GM23338 (cell line): Measurements from ENCODE around the gene LRRC10B. TPM values are rescaled to one million over a fixed set of nuclear protein-coding genes. Genes with fewer than 3 reads are reported as not detected.
"Not testable (repeated sequence)": the region's sequence is repeated elsewhere in the genome, so short reads cannot be mapped to it uniquely, and the experiment has no call there.

Experiments
- ATAC-seq: fragments of 200-7000 bp; cut with Tn5 transposase; 3 replicates; pipeline ENCODE4 v1.9.1; 2020
- DNase-seq: peaks from one replicate; pipeline ENCODE4 v3.0.0-alpha.2; 2015; ENCODE audit warnings: low spot score
- H2AFZ ChIP-seq: fragments of 200-600 bp; sonication (generic); 2 replicates; pipeline ENCODE4 v1.8.0; 2016; ENCODE audit warnings: antibody characterized with exemption, mild to moderate bottlenecking, moderate library complexity
- H3F3A ChIP-seq: fragments of 200-600 bp; sonication (generic); replicated peaks from 2 replicates; pipeline ENCODE4 v1.8.0; 2017; ENCODE audit warnings: antibody characterized with exemption, mixed run types, low read depth
- H3K27ac ChIP-seq: fragments of 200-600 bp; sonication (generic); 2 replicates; pipeline ENCODE4 v1.6.1; 2016; ENCODE audit warnings: low read depth
- H3K27me3 ChIP-seq: fragments of 200-600 bp; sonication (generic); 2 replicates; pipeline ENCODE4 v1.8.0; 2016; ENCODE audit warnings: mild to moderate bottlenecking, mixed run types, moderate library complexity; ENCODE audit not compliant: insufficient read depth
- H3K36me3 ChIP-seq: fragments of 200-600 bp; sonication (generic); 2 replicates; pipeline ENCODE4 v1.8.0; 2016; ENCODE audit warnings: mild to moderate bottlenecking; ENCODE audit not compliant: insufficient read depth
- H3K4me1 ChIP-seq: fragments of 200-600 bp; sonication (generic); 2 replicates; pipeline ENCODE4 v1.8.0; 2016; ENCODE audit warnings: mild to moderate bottlenecking, moderate library complexity; ENCODE audit not compliant: insufficient read depth
- H3K4me2 ChIP-seq: fragments of 200-600 bp; sonication (generic); 2 replicates; pipeline ENCODE4 v1.7.1; 2017; ENCODE audit warnings: mixed run types
- H3K4me3 ChIP-seq: fragments of 200-600 bp; sonication (generic); 2 replicates; pipeline ENCODE4 v1.6.1; 2016; ENCODE audit warnings: mixed run types
- H3K79me2 ChIP-seq: fragments of 200-600 bp; sonication (generic); replicated peaks from 2 replicates; pipeline ENCODE4 v1.8.0; 2017; ENCODE audit warnings: mild to moderate bottlenecking; ENCODE audit not compliant: insufficient read depth
- H3K9me2 ChIP-seq: fragments of 200-600 bp; sonication (generic); 2 replicates; pipeline ENCODE4 v1.8.0; 2017; ENCODE audit not compliant: insufficient read depth
- H4K20me1 ChIP-seq: fragments of 200-600 bp; sonication (generic); replicated peaks from 2 replicates; pipeline ENCODE4 v1.8.0; 2017; ENCODE audit warnings: mild to moderate bottlenecking; ENCODE audit not compliant: insufficient read depth
- H3K27ac Mint-ChIP-seq: 2 replicates; pipeline ENCODE4 v1.8.0; 2020; ENCODE audit warnings: inconsistent platforms, mild to moderate bottlenecking, moderate library complexity, mixed read lengths
- H3K27me3 Mint-ChIP-seq: 3 replicates; pipeline ENCODE4 v1.8.0; 2022; ENCODE audit warnings: low read depth, mild to moderate bottlenecking, moderate library complexity, mixed read lengths, inconsistent platforms; ENCODE audit not compliant: insufficient read depth, poor library complexity
- H3K36me3 Mint-ChIP-seq: 3 replicates; pipeline ENCODE4 v1.8.0; 2021; ENCODE audit warnings: low read depth, mild to moderate bottlenecking, inconsistent platforms, moderate library complexity, mixed read lengths
- H3K4me1 Mint-ChIP-seq: 3 replicates; pipeline ENCODE4 v1.8.0; 2020; ENCODE audit warnings: mild to moderate bottlenecking, inconsistent platforms, mixed read lengths
- H3K4me3 Mint-ChIP-seq: 3 replicates; pipeline ENCODE4 v1.8.0; 2021; ENCODE audit warnings: moderate library complexity, mild to moderate bottlenecking, inconsistent platforms, mixed read lengths
- H3K9me3 Mint-ChIP-seq: 3 replicates; pipeline ENCODE4 v1.8.0; 2020; ENCODE audit warnings: moderate library complexity, mild to moderate bottlenecking, inconsistent platforms, mixed read lengths
- CTCF ChIP-seq, 2 experiments: fragments of 200-600 bp in 1 of 2; sonication (generic) in 1 of 2; conservative IDR thresholded peaks; 2 replicates each; pipeline versions ENCODE4 v1.5.1 to v1.6.1; 2016 to 2017; ENCODE audit warnings: antibody characterized with exemption in 2 of 2, low read depth in 2 of 2, mild to moderate bottlenecking in 2 of 2, moderate library complexity in 1 of 2
- EZH2 ChIP-seq: fragments of 200-600 bp; sonication (generic); IDR thresholded peaks from one replicate; pipeline ENCODE4 v1.8.0; 2017; ENCODE audit warnings: antibody characterized with exemption, mild to moderate bottlenecking, low read depth; ENCODE audit not compliant: unreplicated experiment
- JUNB ChIP-seq: IDR thresholded peaks from one replicate; pipeline ENCODE4 v1.6.1; 2016; ENCODE audit warnings: antibody characterized with exemption; ENCODE audit not compliant: unreplicated experiment
- REST ChIP-seq: IDR thresholded peaks from one replicate; pipeline ENCODE4 v1.6.1; 2018; ENCODE audit warnings: antibody characterized with exemption; ENCODE audit not compliant: unreplicated experiment
- STAT1 ChIP-seq: IDR thresholded peaks from one replicate; pipeline ENCODE4 v1.6.1; 2016; ENCODE audit warnings: antibody characterized with exemption; ENCODE audit not compliant: unreplicated experiment
- ZNF331 ChIP-seq: fragments of 250-450 bp; sonication (Bioruptor Pico); IDR thresholded peaks from 2 replicates; pipeline ENCODE4 v1.5.0; 2020; ENCODE audit warnings: low read depth, mild to moderate bottlenecking, moderate library complexity
- ZNF462 ChIP-seq: fragments of 250-450 bp; sonication (Bioruptor Pico); IDR thresholded peaks from 2 replicates; pipeline ENCODE4 v1.5.0; 2020; ENCODE audit warnings: mild to moderate bottlenecking, moderate library complexity
- polyA plus RNA-seq: library from polyadenylated mRNA; unstranded; fragments of >200 nt; fragmentation: Nextera tagmentation; extraction: Ambion mirVana; gene quantifications from 2 replicates; pipeline ENCODE4 v1.2.1, GENCODE V29; 2016
- total RNA-seq: library from RNA; depleted of rRNA; stranded (reverse); fragments of >200 nt; shearing (Covaris generic); gene quantifications from 2 replicates; pipeline ENCODE4 v1.2.3, GENCODE V29; 2014

The LRRC10B gene
- total and polyA plus RNA-seq, 2 experiments from 2014 or later, result 0.47 to 1.6 TPM

GRCh38 chr11:61460474-61460881 is 48.1 kb upstream of the LRRC10B start (continued):
- no peak for TF ChIP-seq ZNF462 (CRISPR knock-in tag)
- TF ChIP-seq JUNB, result no peak
- TF ChIP-seq STAT1, result no peak

- H3K4me1 Mint-ChIP-seq, result peaks cover 4% of the 10 kb centered on the region
- Histone ChIP-seq H3F3A (0 out of 2 replicates have a peak, but pooled peaks cover 6% of the 10 kb centered on the region), H3K4me1 (no peaks in the 10 kb centered on the region), H3K79me2 (no peaks in the 10 kb centered on the region), H3K27me3 (no peaks in the 10 kb centered on the region), H3K36me3 (no peaks in the 10 kb centered on the region), H4K20me1 (no peaks in the 10 kb centered on the region), H2AFZ (no peak overlapping the region), H3K27ac (peak overlapping the region; percentile 13; the same call in 1 of the 2 replicates), H3K9me2 (no peaks in the 10 kb centered on the region), H3K4me2 (no peak overlapping the region), H3K4me3 (no peak overlapping the region)
- H3K4me3 Mint-ChIP-seq, result no peak overlapping the region
- no peaks in the 10 kb centered on the region for H3K9me3 Mint-ChIP-seq
- no peak for TF ChIP-seq REST
- TF ChIP-seq ZNF331 (CRISPR knock-in tag), result no peak
- TF ChIP-seq EZH2, result no peak
- TF ChIP-seq CTCF (conservative IDR thresholded peaks at IDR 0.05; ENCODE audit: low read depth in 2 of 2), result peak; percentile 50 to 61
- TF ChIP-seq STAT1, result no peak
- TF ChIP-seq JUNB, result no peak
- ATAC-seq (peak; percentile 69), DNase-seq (peak; percentile 30)
- H3K27me3 Mint-ChIP-seq, result peaks cover 3% of the 10 kb centered on the region
- peaks cover 3% of the 10 kb centered on the region; the same call in 2 of the 3 replicates for H3K36me3 Mint-ChIP-seq
- H3K27ac Mint-ChIP-seq, result peak overlapping the region; percentile 25; the same call in 1 of the 2 replicates
Observed at GRCh38 chr11:61460986-61461385, 47.6 kb upstream of the LRRC10B start.

GRCh38 chr11:61467602-61468001 is 40.9 kb upstream of the LRRC10B start:
- not testable (repeated sequence) for H3F3A ChIP-seq, H3K27ac Mint-ChIP-seq, H3K27me3 Mint-ChIP-seq, H4K20me1 ChIP-seq, H3K27ac ChIP-seq, H3K4me1 ChIP-seq, H3K36me3 ChIP-seq, H3K9me3 Mint-ChIP-seq, H3K4me3 ChIP-seq, H3K79me2 ChIP-seq, H3K4me1 Mint-ChIP-seq, ATAC-seq, H3K9me2 ChIP-seq, H3K36me3 Mint-ChIP-seq, H3K4me3 Mint-ChIP-seq, H3K27me3 ChIP-seq, H2AFZ ChIP-seq, DNase-seq, H3K4me2 ChIP-seq
